B cell (primary cell): ENCODE results near the gene GIPC3. TPM values are rescaled to one million over a fixed set of nuclear protein-coding genes. Genes with fewer than 3 reads are reported as not detected.

Experiments
- ATAC-seq: fragments of 200-7000 bp; cut with Tn5 transposase; one replicate; pipeline ENCODE4 v1.10.0; 2021; ENCODE audit warnings: low read depth, mild to moderate bottlenecking, moderate number of reproducible peaks, moderate library complexity
- CTCF ChIA-PET: fragments of 350-600 bp; sonication (Branson Sonifier 250); formaldehyde crosslinking; loops from one replicate; lab custom pipeline; 2021; ENCODE audit warnings: antibody characterized with exemption, inconsistent platforms; lab: Charles Lee
- POLR2A ChIA-PET: fragments of 350-600 bp; sonication (Branson Sonifier 250); formaldehyde crosslinking; loops from one replicate; lab custom pipeline; 2021; ENCODE audit warnings: antibody characterized with exemption; lab: Charles Lee
- DNase-seq: peaks from one replicate; pipeline ENCODE4 v3.0.0; 2013
- H2AFZ ChIP-seq: 2 replicates; pipeline ENCODE4 v1.6.1; 2012; ENCODE audit warnings: mild to moderate bottlenecking, low read depth, low read length; ENCODE audit not compliant: insufficient read depth, poor library complexity, severe bottlenecking
- H3K27ac ChIP-seq, 2 donors: 1 replicate in 1 of 2; 2 replicates in 1 of 2; pipeline ENCODE4 v1.5.1; 2012 to 2013; ENCODE audit warnings: low read length in 2 of 2, mild to moderate bottlenecking in 2 of 2, moderate library complexity in 1 of 2
- H3K27me3 ChIP-seq, 4 experiments: fragments of 200-600 bp in 1 of 4; sonication (generic) in 1 of 4; replicated peaks in 1 of 4; 1 replicate in 2 of 4; 2 replicates in 2 of 4; pipeline versions ENCODE4 v1.6.1 to v1.7.0; 2013 to 2016; ENCODE audit warnings: low read length in 3 of 4, mild to moderate bottlenecking in 2 of 4, mixed read lengths in 1 of 4, moderate library complexity in 1 of 4; ENCODE audit not compliant: insufficient read depth in 4 of 4, control insufficient read depth in 3 of 4; ENCODE audit errors: control extremely low read depth in 1 of 4
- H3K36me3 ChIP-seq, 2 experiments: replicated peaks in 1 of 2; 1 replicate in 1 of 2; 2 replicates in 1 of 2; pipeline versions ENCODE4 v1.6.1 to v1.7.1; 2013; ENCODE audit warnings: low read length in 1 of 2; ENCODE audit not compliant: insufficient read depth in 2 of 2, control insufficient read depth in 1 of 2; ENCODE audit errors: control extremely low read depth in 1 of 2, extremely low read depth in 1 of 2
- H3K4me1 ChIP-seq, 2 donors: fragments of 200-600 bp in 1 of 2; sonication (generic) in 1 of 2; 1 replicate in 1 of 2; 2 replicates in 1 of 2; pipeline versions ENCODE4 v1.5.1 to v1.6.1; 2013 to 2017; ENCODE audit warnings: low read length in 2 of 2; ENCODE audit not compliant: control insufficient read depth in 2 of 2, insufficient read depth in 2 of 2
- H3K4me2 ChIP-seq: replicated peaks from 2 replicates; pipeline ENCODE3; 2012; ENCODE audit warnings: mild to moderate bottlenecking, low read depth, low read length; ENCODE audit not compliant: poor library complexity, severe bottlenecking
- H3K4me3 ChIP-seq, 5 experiments: fragments of 200-600 bp in 1 of 5; sonication (generic) in 1 of 5; 1 replicate in 3 of 5; 2 replicates in 2 of 5; pipeline versions ENCODE4 v1.5.1 to v1.7.0; 2011 to 2016; ENCODE audit warnings: low read length in 4 of 5, mild to moderate bottlenecking in 4 of 5, low read depth in 2 of 5, control low read depth in 1 of 5, moderate library complexity in 1 of 5; ENCODE audit not compliant: insufficient read depth in 1 of 5; ENCODE audit errors: control extremely low read depth in 1 of 5, extremely low read depth in 1 of 5
- H3K79me2 ChIP-seq: fragments of 200-600 bp; sonication (generic); one replicate; pipeline ENCODE4 v1.6.0; 2016; ENCODE audit warnings: low read length; ENCODE audit not compliant: control insufficient read depth, insufficient read depth
- H3K9ac ChIP-seq: fragments of 200-600 bp; sonication (generic); 2 replicates; pipeline ENCODE4 v1.6.1; 2017; ENCODE audit warnings: mild to moderate bottlenecking, low read length, moderate library complexity
- H3K9me3 ChIP-seq, 3 donors: one replicate each; pipeline versions ENCODE4 v1.6.1 to v1.7.1; 2013; ENCODE audit warnings: low read length in 2 of 3; ENCODE audit not compliant: control insufficient read depth in 2 of 3, insufficient read depth in 1 of 3; ENCODE audit errors: control extremely low read depth in 1 of 3
- H4K20me1 ChIP-seq: 2 replicates; pipeline ENCODE4 v1.6.0; 2012; ENCODE audit warnings: mild to moderate bottlenecking, low read length; ENCODE audit not compliant: insufficient read depth, control insufficient read depth, poor library complexity, severe bottlenecking
- H3K27ac Mint-ChIP-seq: one replicate; pipeline ENCODE4 v1.8.0; 2021; ENCODE audit warnings: mixed read lengths
- H3K27me3 Mint-ChIP-seq: one replicate; pipeline ENCODE4 v1.8.0; 2021; ENCODE audit warnings: mixed read lengths
- H3K4me1 Mint-ChIP-seq: one replicate; pipeline ENCODE4 v1.8.0; 2021; ENCODE audit warnings: mixed read lengths
- H3K4me3 Mint-ChIP-seq: one replicate; pipeline ENCODE4 v1.8.0; 2021; ENCODE audit warnings: mixed read lengths
- H3K9me3 Mint-ChIP-seq: one replicate; pipeline ENCODE4 v1.8.0; 2022; ENCODE audit warnings: mixed read lengths; ENCODE audit not compliant: insufficient read depth
- CTCF ChIP-seq: fragments of 200-600 bp; IDR thresholded peaks from one replicate; pipeline ENCODE4 v1.8.0; 2022; ENCODE audit warnings: antibody characterized with exemption, mild to moderate bottlenecking
- EZH2 ChIP-seq: IDR thresholded peaks from 2 replicates; pipeline ENCODE4 v1.6.1; 2012; ENCODE audit warnings: borderline replicate concordance, low read depth, mild to moderate bottlenecking, moderate library complexity, low read length; ENCODE audit not compliant: insufficient read depth, poor library complexity, severe bottlenecking
- whole genome bisulfite sequencing: methylation state at CpG from one replicate; pipeline ENCODE4 v1.1.5; 2013; ENCODE audit warnings: missing lambda C conversion rate; ENCODE audit not compliant: insufficient coverage; 5-methylcytosine and 5-hydroxymethylcytosine counted together
- intact Hi-C: fragments of 100-400 bp; cut with micrococcal nuclease; formaldehyde crosslinking; loops from one replicate; pipeline ENCODE4 v1.10.0; 2022
- polyA plus RNA-seq: library from polyadenylated mRNA; depleted of rRNA; stranded (reverse); fragments of >200 nt; gene quantifications from 2 replicates; pipeline ENCODE4 v1.2.3, GENCODE V29; 2012
- total RNA-seq, 2 donors: library from RNA; stranded (reverse); fragments of 120-200 nt in 1 of 2; gene quantifications; 1 replicate in 1 of 2; 2 replicates in 1 of 2; pipeline versions ENCODE4 v1.2.3 to v1.2.4, GENCODE V29; 2013 to 2022

GIPC3 gene
- total and polyA plus RNA-seq, 2 donors (not counting 1 experiment from before 2014, with no cell fraction given) = 0.47 to 0.48 TPM

DNA sequence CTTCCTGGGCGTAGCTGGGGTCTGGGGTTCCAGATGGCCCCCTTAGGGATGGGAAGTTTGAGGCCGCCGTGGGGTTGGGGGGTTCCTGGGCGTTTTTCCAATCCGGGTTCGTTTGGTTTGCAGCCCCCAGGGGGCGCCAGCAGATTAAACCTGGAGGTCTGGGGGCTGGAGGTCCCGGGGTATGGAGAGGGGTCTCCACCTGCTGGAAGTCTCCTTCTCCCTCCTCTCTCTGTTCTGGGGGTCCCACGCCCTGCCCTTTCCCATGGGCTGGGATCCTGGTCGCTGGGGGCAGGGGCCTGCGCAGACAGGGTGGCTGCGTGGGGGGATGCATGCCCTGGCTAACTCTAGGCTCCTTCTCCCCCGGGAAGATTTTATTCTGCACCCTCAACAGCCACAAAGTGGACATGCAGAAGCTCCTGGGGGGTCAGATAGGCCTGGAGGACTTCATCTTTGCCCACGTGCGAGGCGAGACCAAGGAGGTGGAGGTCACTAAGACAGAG lies 899 bp downstream of the GIPC3 start:
- POLR2A ChIA-PET = interaction anchor here (0.7 kb wide), 1 partner anchor 38 kb away, joined by 12 read pairs; no protein-coding TSS in a partner anchor
- Mint-ChIP-seq H3K4me1 (no peaks in the 10 kb centered on the region), H3K4me3 (peak overlapping the region; percentile 66), H3K27me3 (no peaks in the 10 kb centered on the region), H3K9me3 (no peaks in the 10 kb centered on the region), H3K27ac (no peak overlapping the region)
- H3K4me2 ChIP-seq = peak overlapping the region; percentile 94
- H3K9ac ChIP-seq = peak overlapping the region; percentile 59
- TF ChIP-seq EZH2 (no peak), CTCF (peak; percentile 69)
- no peaks in the 10 kb centered on the region for H4K20me1 ChIP-seq
- H3K4me1 ChIP-seq = peaks cover 8 to 12% of the 10 kb centered on the region in 2 donors
- H3K79me2 ChIP-seq = no peaks in the 10 kb centered on the region
- intact Hi-C loops = loop anchor here (1.0 to 5.0 kb wide), 2 partner anchors 32 to 121 kb away; partner anchors contain the start of gene TJP3
- WGBS = 59% methylated on average over 10 of the region's 16 CpGs
- peaks cover 0 to 13% (median 6%) of the 10 kb centered on the region in 4 experiments for H3K27me3 ChIP-seq
- H3K9me3 ChIP-seq = peaks cover 0 to 18% (median 0%) of the 10 kb centered on the region in 3 donors
- no peak overlapping the region for H3K27ac ChIP-seq
- CTCF ChIA-PET = interaction anchor here (1.0 to 2.2 kb wide), 7 partner anchors 18 to 120 kb away, joined by 3 to 12 read pairs (median 6); partner anchors contain the start of gene MFSD12
- H3K36me3 ChIP-seq = no peaks in the 10 kb centered on the region
- H3K4me3 ChIP-seq = peak overlapping the region in 4 of 5 experiments; percentile 37 to 51 (median 42)
- H2AFZ ChIP-seq = peak overlapping the region; percentile 80
- ATAC-seq (peak; percentile 36), DNase-seq (peak; percentile 60)
